ENCODE results near the gene UTF1.

DNA sequence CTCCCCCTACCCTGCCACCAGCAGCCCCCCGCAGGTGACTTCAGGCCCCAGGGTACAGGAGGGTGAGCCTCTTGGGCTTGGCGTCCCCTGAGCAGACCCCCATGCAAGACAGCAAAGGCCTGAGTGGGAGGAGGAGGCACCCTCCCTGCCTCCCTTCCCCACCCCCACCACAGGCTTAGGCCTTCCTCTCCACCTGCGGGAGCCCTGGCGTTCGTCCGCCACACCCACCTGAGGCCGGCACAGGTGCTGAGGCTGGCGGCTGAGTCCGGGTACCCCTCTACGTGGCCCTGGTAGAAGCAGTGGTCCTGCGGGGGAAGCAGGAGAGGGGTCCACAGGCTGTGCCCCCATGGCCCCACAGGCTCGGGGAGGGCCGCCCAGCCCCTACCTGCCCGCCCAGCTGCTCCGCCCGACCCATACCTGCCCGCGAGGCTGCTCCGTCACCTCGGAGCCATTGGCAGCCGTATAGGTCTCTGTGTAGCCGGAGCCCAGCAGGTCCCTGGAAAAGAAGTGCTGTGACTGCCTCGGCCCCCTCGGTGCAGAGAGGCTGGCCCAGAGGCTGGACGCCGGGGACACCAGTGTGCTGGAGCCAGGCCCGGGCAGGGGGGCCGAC, 43.6 kb downstream of the UTF1 start:
- TF ChIP-seq POLR2A (IDR thresholded peaks at IDR 0.05; ENCODE audit: low read depth, low read length), result no peak
- no peak for TF ChIP-seq POLR2AphosphoS5 (IDR thresholded peaks at IDR 0.05; ENCODE audit: low read depth, low read length)
- no peak for TF ChIP-seq SPI1 (IDR thresholded peaks at IDR 0.05; ENCODE audit: low read depth, low read length)
